ENCODE results near the gene RAB30. TPM values are rescaled to one million over a fixed set of nuclear protein-coding genes. Genes with fewer than 3 reads are reported as not detected.

Gene RAB30
- 5.3 TPM for polyA plus RNA-seq
- long read RNA-seq, donor 1, partial matches to known transcripts = 5 of 12 reads
- long read RNA-seq, donor 1, other reads (novel, unspliced or antisense) = 7 of 12 reads
- long read RNA-seq, donor 2, partial matches to known transcripts = 0 of 3 reads
- long read RNA-seq, donor 2, other reads (novel, unspliced or antisense) = 0 of 3 reads
- long read RNA-seq, donor 3 = 0 reads
- long read RNA-seq, donor 4 = 0 reads
- long read RNA-seq, donor 5 = 0 reads
- long read RNA-seq, donor 6, partial matches to known transcripts = 0 of 1 reads
- long read RNA-seq, donor 6, other reads (novel, unspliced or antisense) = 0 of 1 reads
- long read RNA-seq, donor 7, partial matches to known transcripts = 0 of 3 reads
- long read RNA-seq, donor 7, other reads (novel, unspliced or antisense) = 0 of 3 reads
- long read RNA-seq, donor 8, partial matches to known transcripts = 0 of 3 reads
- long read RNA-seq, donor 8, other reads (novel, unspliced or antisense) = 0 of 3 reads
- long read RNA-seq, donor 9, partial matches to known transcripts = 0 of 3 reads
- long read RNA-seq, donor 9, other reads (novel, unspliced or antisense) = 0 of 3 reads
- long read RNA-seq, donor 10, partial matches to known transcripts = 0 of 2 reads
- long read RNA-seq, donor 10, other reads (novel, unspliced or antisense) = 0 of 2 reads
- long read RNA-seq, donor 11, partial matches to known transcripts = 0 of 3 reads
- long read RNA-seq, donor 11, other reads (novel, unspliced or antisense) = 0 of 3 reads

- Histone ChIP-seq H3K27ac (ENCODE audit: low read length) (peak within 1 kb of the TSS; percentile 82), H3K9me3 (ENCODE audit: control insufficient read depth, low read depth, low read length) (no peaks in the 10 kb centered on the region), H3K27me3 (ENCODE audit: control insufficient read depth, insufficient read depth, low read length) (peaks cover 2% of the 10 kb centered on the region), H3K36me3 (ENCODE audit: control insufficient read depth, insufficient read depth, low read length) (peaks cover 2% of the 10 kb centered on the region), H3K4me3 (ENCODE audit: low read length) (peak within 1 kb of the TSS; percentile 65), H3K4me1 (ENCODE audit: control insufficient read depth, insufficient read depth, low read length) (peaks cover 14% of the 10 kb centered on the region)
- no CpG with 5 or more reads among the region's 35 CpGs for WGBS (ENCODE audit: insufficient coverage, low lambda C conversion rate)
- peak; percentile 100 for DNase-seq
These were observed at the start of gene RAB30 for GRCh38 chr11:83071567-83072349. Gene RAB30, minus strand, starts transcription at chr11:83071897. Its CDS starts 74,581 bp downstream, at chr11:82997316.

DNA sequence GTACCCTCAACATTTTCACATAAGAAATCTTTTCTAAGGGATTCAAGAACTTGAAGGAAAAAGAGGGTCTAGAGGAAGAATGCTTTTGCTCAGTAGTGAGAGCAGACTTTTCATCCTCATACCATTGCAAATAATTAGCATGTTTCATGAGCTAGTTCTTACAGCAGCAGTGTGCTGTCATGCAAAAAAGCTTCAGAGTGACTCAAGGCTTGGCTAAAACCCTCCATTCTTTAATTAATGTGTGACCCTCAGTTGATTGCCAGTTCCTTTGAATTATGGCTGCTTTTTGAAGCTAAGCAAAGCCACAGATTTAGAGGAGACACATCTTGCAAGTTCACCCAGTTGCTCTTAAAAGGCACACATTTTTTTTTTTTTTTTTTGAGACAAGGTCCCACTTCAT, 48.6 kb upstream of the RAB30 start:
- no peak for DNase-seq
- H3K4me3 ChIP-seq (ENCODE audit: low read length) = no peak overlapping the region

DNA sequence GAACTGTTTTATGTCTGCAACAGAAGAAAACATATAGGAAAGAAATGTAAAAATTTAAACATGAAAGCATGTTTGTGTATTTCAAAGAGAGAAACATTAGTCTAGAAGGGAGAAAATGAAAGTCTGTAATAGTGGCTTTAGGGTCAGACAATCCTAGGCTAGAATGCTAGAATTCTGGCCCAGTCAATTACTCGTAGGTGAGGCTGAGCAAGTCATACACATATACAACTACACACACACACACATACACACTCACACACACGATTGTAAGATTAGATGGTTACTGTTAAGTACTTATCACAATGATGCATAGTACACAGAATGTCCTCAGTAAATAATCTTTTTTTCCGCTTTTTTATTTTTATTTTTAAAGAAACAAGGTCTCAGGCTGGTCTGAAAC, 47.5 kb upstream of the RAB30 start:
- no peaks in the 10 kb centered on the region for H3K36me3 ChIP-seq (ENCODE audit: control insufficient read depth, insufficient read depth, low read length)
- no peak overlapping the region for H3K4me3 ChIP-seq (ENCODE audit: low read length)
- no peaks in the 10 kb centered on the region for H3K27me3 ChIP-seq (ENCODE audit: control insufficient read depth, insufficient read depth, low read length)
- no peaks in the 10 kb centered on the region for H3K4me1 ChIP-seq (ENCODE audit: control insufficient read depth, insufficient read depth, low read length)
- 100% methylated on average over 1 of the region's 3 CpGs for WGBS (ENCODE audit: insufficient coverage, low lambda C conversion rate)
- DNase-seq = no peak
- H3K27ac ChIP-seq (ENCODE audit: low read length) = no peak overlapping the region
- no peaks in the 10 kb centered on the region for H3K9me3 ChIP-seq (ENCODE audit: control insufficient read depth, low read depth, low read length)

More for the DNA sequence above, 48.6 kb upstream of the RAB30 start:
- Histone ChIP-seq H3K27ac (ENCODE audit: low read length) (no peak overlapping the region), H3K4me1 (ENCODE audit: control insufficient read depth, insufficient read depth, low read length) (no peaks in the 10 kb centered on the region), H3K36me3 (ENCODE audit: control insufficient read depth, insufficient read depth, low read length) (no peaks in the 10 kb centered on the region), H3K9me3 (ENCODE audit: control insufficient read depth, low read depth, low read length) (no peaks in the 10 kb centered on the region), H3K27me3 (ENCODE audit: control insufficient read depth, insufficient read depth, low read length) (no peaks in the 10 kb centered on the region)

- Histone ChIP-seq H3K27ac (ENCODE audit: low read length) (no peak overlapping the region), H3K4me1 (ENCODE audit: control insufficient read depth, insufficient read depth, low read length) (no peaks in the 10 kb centered on the region), H3K4me3 (ENCODE audit: low read length) (no peak overlapping the region), H3K9me3 (ENCODE audit: control insufficient read depth, low read depth, low read length) (no peaks in the 10 kb centered on the region), H3K27me3 (ENCODE audit: control insufficient read depth, insufficient read depth, low read length) (no peaks in the 10 kb centered on the region), H3K36me3 (ENCODE audit: control insufficient read depth, insufficient read depth, low read length) (no peaks in the 10 kb centered on the region)
- no peak for DNase-seq
These were observed 47.1 kb upstream of the RAB30 start for GRCh38 chr11:83118814-83119213.

GRCh38 chr11:83116015-83116641, 44.4 kb upstream of the RAB30 start:
- Histone ChIP-seq H3K36me3 (ENCODE audit: control insufficient read depth, insufficient read depth, low read length) (no peaks in the 10 kb centered on the region), H3K4me1 (ENCODE audit: control insufficient read depth, insufficient read depth, low read length) (no peaks in the 10 kb centered on the region), H3K27ac (ENCODE audit: low read length) (no peak overlapping the region), H3K4me3 (ENCODE audit: low read length) (no peak overlapping the region), H3K9me3 (ENCODE audit: control insufficient read depth, low read depth, low read length) (no peaks in the 10 kb centered on the region), H3K27me3 (ENCODE audit: control insufficient read depth, insufficient read depth, low read length) (no peaks in the 10 kb centered on the region)
- no peak for DNase-seq
- no CpG with 5 or more reads among the region's 3 CpGs for WGBS (ENCODE audit: insufficient coverage, low lambda C conversion rate)

DNA sequence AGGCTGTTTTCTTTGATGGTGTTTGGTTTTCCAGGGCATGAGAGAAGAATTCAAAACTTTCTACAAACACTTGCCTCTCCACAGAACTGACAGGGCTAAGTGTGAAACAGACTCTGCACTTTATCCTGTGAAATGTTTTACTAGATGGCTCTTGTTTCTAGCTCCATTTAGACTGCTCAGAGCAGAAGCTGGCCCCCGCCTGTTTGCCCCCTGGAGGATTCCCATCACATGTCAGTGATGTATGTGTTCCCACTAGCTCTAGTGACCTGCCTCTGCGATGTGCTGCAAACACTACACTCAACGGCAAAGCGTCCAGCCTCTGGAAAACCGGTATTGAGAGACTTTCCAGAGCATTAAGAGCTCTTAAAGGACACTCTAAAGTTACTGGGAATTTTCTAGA, 43.9 kb upstream of the RAB30 start:
- Histone ChIP-seq H3K27ac (ENCODE audit: low read length) (no peak overlapping the region), H3K4me3 (ENCODE audit: low read length) (no peak overlapping the region), H3K9me3 (ENCODE audit: control insufficient read depth, low read depth, low read length) (no peaks in the 10 kb centered on the region), H3K4me1 (ENCODE audit: control insufficient read depth, insufficient read depth, low read length) (no peaks in the 10 kb centered on the region), H3K27me3 (ENCODE audit: control insufficient read depth, insufficient read depth, low read length) (no peaks in the 10 kb centered on the region), H3K36me3 (ENCODE audit: control insufficient read depth, insufficient read depth, low read length) (no peaks in the 10 kb centered on the region)
- no CpG with 5 or more reads among the region's 5 CpGs for WGBS (ENCODE audit: insufficient coverage, low lambda C conversion rate)
- DNase-seq = no peak

DNA sequence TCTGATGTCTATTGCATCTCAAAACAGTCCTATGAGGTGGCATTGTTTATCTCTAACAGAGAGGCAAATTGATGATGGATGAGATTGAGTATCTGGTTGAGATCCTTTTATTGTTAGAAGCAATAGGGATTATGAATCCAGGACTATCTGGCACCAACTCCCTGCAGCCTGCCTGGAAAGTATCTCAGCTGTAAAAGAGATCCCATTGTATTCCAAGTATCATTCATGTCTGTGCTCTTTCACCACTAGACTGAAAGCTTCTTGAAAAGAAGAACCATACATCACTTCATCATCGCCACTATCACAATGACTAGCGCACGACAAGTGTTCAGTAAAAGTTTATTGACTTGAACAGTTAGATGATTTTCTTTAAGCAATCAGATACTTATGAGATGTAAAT, 43.3 kb upstream of the RAB30 start:
- Histone ChIP-seq H3K27ac (ENCODE audit: low read length) (no peak overlapping the region), H3K4me3 (ENCODE audit: low read length) (no peak overlapping the region), H3K27me3 (ENCODE audit: control insufficient read depth, insufficient read depth, low read length) (no peaks in the 10 kb centered on the region)

DNA sequence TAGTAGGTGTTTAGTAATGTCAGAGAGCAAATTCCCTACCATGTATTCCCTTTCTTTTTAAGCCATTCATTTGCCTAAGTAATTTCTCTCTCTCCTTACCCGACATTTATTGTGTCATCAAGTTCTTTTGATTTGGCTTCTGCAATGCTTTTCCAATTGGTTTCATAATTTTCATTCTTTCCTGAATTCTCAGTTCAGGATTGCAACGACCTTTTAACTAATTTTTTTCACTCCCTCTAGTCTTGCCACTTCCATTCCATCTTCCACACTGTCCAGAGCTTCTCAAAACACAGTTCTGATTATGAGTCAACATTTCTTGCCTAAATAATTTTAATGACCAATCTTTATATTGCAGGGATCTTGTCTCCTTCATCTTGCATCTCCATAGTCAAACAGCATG, 41.2 kb upstream of the RAB30 start:
- no peaks in the 10 kb centered on the region for H3K27me3 ChIP-seq (ENCODE audit: control insufficient read depth, insufficient read depth, low read length)
- H3K27ac ChIP-seq (ENCODE audit: low read length) = no peak overlapping the region
- no peak overlapping the region for H3K4me3 ChIP-seq (ENCODE audit: low read length)
- no peaks in the 10 kb centered on the region for H3K4me1 ChIP-seq (ENCODE audit: control insufficient read depth, insufficient read depth, low read length)
- DNase-seq = no peak
- 69% methylated on average over 2 of the region's 2 CpGs for WGBS (ENCODE audit: insufficient coverage, low lambda C conversion rate)
- no peaks in the 10 kb centered on the region for H3K36me3 ChIP-seq (ENCODE audit: control insufficient read depth, insufficient read depth, low read length)
- H3K9me3 ChIP-seq (ENCODE audit: control insufficient read depth, low read depth, low read length) = no peaks in the 10 kb centered on the region

More for the DNA sequence above, 43.3 kb upstream of the RAB30 start:
- Histone ChIP-seq H3K9me3 (ENCODE audit: control insufficient read depth, low read depth, low read length) (no peaks in the 10 kb centered on the region), H3K4me1 (ENCODE audit: control insufficient read depth, insufficient read depth, low read length) (no peaks in the 10 kb centered on the region), H3K36me3 (ENCODE audit: control insufficient read depth, insufficient read depth, low read length) (no peaks in the 10 kb centered on the region)
- DNase-seq = no peak
- WGBS (ENCODE audit: insufficient coverage, low lambda C conversion rate) = no CpG with 5 or more reads among the region's 3 CpGs

DNA sequence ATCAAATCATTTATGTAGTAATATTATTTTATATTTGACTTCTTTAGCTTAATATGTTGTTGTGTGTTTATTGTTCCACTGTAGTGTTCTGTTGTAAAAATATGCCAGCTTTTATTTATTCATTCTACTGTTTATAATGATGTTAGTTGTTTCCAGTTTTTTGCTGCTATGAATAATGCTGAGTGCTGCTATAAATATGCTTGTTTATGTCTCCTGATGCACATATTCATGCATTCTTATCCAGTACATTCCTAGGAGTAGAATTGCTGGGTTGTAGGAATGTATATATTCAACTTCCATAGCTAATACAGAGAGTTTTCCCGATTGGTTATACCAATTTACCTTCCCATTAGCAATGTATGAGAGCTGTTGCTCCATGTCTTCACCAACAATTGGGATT, 33.5 kb upstream of the RAB30 start:
- no peaks in the 10 kb centered on the region for H3K27me3 ChIP-seq (ENCODE audit: control insufficient read depth, insufficient read depth, low read length)
- no peak for DNase-seq
- H3K36me3 ChIP-seq (ENCODE audit: control insufficient read depth, insufficient read depth, low read length) = no peaks in the 10 kb centered on the region
- WGBS (ENCODE audit: insufficient coverage, low lambda C conversion rate) = no CpG with 5 or more reads among the region's 1 CpG
- H3K4me1 ChIP-seq (ENCODE audit: control insufficient read depth, insufficient read depth, low read length) = no peaks in the 10 kb centered on the region
- no peak overlapping the region for H3K27ac ChIP-seq (ENCODE audit: low read length)
- H3K9me3 ChIP-seq (ENCODE audit: control insufficient read depth, low read depth, low read length) = no peaks in the 10 kb centered on the region
- no peak overlapping the region for H3K4me3 ChIP-seq (ENCODE audit: low read length)

DNA sequence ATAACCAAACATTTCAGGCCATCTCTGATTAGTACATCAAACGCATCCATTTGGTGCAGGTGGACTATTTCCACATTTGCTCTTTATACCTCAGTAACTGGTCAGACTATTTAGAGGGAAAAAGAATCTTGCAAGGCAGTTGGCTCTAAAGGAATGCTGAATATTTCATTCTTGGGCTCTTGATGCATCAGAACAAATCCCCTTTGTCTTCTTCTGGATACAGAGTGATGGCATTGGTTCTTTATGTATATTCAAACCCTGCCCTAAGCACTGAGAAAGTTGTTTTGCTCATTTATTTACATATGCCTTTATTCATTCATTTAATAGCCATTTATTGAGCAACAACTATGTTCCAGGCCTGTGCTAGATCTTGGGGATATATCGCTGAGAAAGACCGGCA, 31.1 kb upstream of the RAB30 start:
- Histone ChIP-seq H3K27ac (ENCODE audit: low read length) (no peak overlapping the region), H3K9me3 (ENCODE audit: control insufficient read depth, low read depth, low read length) (no peaks in the 10 kb centered on the region), H3K27me3 (ENCODE audit: control insufficient read depth, insufficient read depth, low read length) (no peaks in the 10 kb centered on the region), H3K36me3 (ENCODE audit: control insufficient read depth, insufficient read depth, low read length) (no peaks in the 10 kb centered on the region), H3K4me3 (ENCODE audit: low read length) (no peak overlapping the region), H3K4me1 (ENCODE audit: control insufficient read depth, insufficient read depth, low read length) (no peaks in the 10 kb centered on the region)
- 100% methylated on average over 2 of the region's 3 CpGs for WGBS (ENCODE audit: insufficient coverage, low lambda C conversion rate)
- DNase-seq = no peak
